ENCODE data around the gene ARL1. TPM values are rescaled to one million over a fixed set of nuclear protein-coding genes. Genes with fewer than 3 reads are reported as not detected.

Gene ARL1
- total and polyA plus RNA-seq, 2 of the 13 experiments (the other 11 are each of a cell fraction or from before 2014, with no cell fraction given): 90.9 to 123 TPM

- TF ChIP-seq, protein P1, sequence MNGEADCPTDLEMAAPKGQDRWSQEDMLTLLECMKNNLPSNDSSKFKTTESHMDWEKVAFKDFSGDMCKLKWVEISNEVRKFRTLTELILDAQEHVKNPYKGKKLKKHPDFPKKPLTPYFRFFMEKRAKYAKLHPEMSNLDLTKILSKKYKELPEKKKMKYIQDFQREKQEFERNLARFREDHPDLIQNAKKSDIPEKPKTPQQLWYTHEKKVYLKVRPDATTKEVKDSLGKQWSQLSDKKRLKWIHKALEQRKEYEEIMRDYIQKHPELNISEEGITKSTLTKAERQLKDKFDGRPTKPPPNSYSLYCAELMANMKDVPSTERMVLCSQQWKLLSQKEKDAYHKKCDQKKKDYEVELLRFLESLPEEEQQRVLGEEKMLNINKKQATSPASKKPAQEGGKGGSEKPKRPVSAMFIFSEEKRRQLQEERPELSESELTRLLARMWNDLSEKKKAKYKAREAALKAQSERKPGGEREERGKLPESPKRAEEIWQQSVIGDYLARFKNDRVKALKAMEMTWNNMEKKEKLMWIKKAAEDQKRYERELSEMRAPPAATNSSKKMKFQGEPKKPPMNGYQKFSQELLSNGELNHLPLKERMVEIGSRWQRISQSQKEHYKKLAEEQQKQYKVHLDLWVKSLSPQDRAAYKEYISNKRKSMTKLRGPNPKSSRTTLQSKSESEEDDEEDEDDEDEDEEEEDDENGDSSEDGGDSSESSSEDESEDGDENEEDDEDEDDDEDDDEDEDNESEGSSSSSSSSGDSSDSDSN (CRISPR knock-in tag; IDR thresholded peaks at IDR 0.05): peak; percentile 79
- peak; percentile 83; the same call in 1 of the 2 replicates for TF ChIP-seq ZNF235 (CRISPR knock-in tag; IDR thresholded peaks at IDR 0.05; ENCODE audit: borderline replicate concordance)
- peak; percentile 73; the same call in 1 of the 2 replicates for TF ChIP-seq XBP1 (CRISPR knock-in tag; IDR thresholded peaks at IDR 0.05)
- 0 out of 2 replicates have a peak, but pooled peaks have one; percentile 60 for TF ChIP-seq MXD3 (CRISPR knock-in tag; IDR thresholded peaks at IDR 0.05)
- 0 out of 2 replicates have a peak, but pooled peaks have one; percentile 63 for TF ChIP-seq ZZZ3 (CRISPR knock-in tag; IDR thresholded peaks at IDR 0.05; ENCODE audit: borderline replicate concordance)
- TF ChIP-seq, protein P2, sequence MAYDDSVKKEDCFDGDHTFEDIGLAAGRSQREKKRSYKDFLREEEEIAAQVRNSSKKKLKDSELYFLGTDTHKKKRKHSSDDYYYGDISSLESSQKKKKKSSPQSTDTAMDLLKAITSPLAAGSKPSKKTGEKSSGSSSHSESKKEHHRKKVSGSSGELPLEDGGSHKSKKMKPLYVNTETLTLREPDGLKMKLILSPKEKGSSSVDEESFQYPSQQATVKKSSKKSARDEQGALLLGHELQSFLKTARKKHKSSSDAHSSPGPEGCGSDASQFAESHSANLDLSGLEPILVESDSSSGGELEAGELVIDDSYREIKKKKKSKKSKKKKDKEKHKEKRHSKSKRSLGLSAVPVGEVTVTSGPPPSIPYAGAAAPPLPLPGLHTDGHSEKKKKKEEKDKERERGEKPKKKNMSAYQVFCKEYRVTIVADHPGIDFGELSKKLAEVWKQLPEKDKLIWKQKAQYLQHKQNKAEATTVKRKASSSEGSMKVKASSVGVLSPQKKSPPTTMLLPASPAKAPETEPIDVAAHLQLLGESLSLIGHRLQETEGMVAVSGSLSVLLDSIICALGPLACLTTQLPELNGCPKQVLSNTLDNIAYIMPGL (CRISPR knock-in tag; IDR thresholded peaks at IDR 0.05; ENCODE audit: borderline replicate concordance in 1 of 2, low read depth in 1 of 2): peak; percentile 73 to 91; a peak in 3 of 4 replicates
- TF ChIP-seq SRY (CRISPR knock-in tag; IDR thresholded peaks at IDR 0.05): 0 out of 2 replicates have a peak, but pooled peaks have one; percentile 57
- TF ChIP-seq HNRNPUL1 (IDR thresholded peaks at IDR 0.05; ENCODE audit: low read depth, low read length): no peak
- peak; percentile 21; the same call in 1 of the 2 replicates for TF ChIP-seq PAX8 (CRISPR knock-in tag; IDR thresholded peaks at IDR 0.05; ENCODE audit: borderline replicate concordance)
- peak; percentile 6; the same call in 1 of the 2 replicates for TF ChIP-seq ETV5 (CRISPR knock-in tag; IDR thresholded peaks at IDR 0.05; ENCODE audit: borderline replicate concordance)
- no peak for TF ChIP-seq ZBTB40 (IDR thresholded peaks at IDR 0.05)
- TF ChIP-seq ZBTB40 (CRISPR knock-in tag; IDR thresholded peaks at IDR 0.05): peak; percentile 63; the same call in 1 of the 2 replicates
- TF ChIP-seq ATF7-NPFF (CRISPR knock-in tag; IDR thresholded peaks at IDR 0.05; ENCODE audit: low read depth): no peak
Measured at GRCh38 chr12:101407436-101408345, at the start of gene ARL1 (continued).

Data from HepG2 (cell line).